ENCODE measurements around the gene NUP85.
"Not testable (repeated sequence)": the region's sequence is repeated elsewhere in the genome, so short reads cannot be mapped to it uniquely, and the experiment has no call there.

NUP85 gene

GRCh38 chr17:75205037-75205792, at the start of gene NUP85:
NUP85 (plus strand) TSS chr17:75205679; CDS start chr17:75205762, 83 bp downstream.
- peak; percentile 96 for DNase-seq (ENCODE audit: low spot score)

- DNase-seq (ENCODE audit: low spot score), result not testable (repeated sequence)
These were observed 47.0 kb upstream of the NUP85 start for GRCh38 chr17:75158480-75158879.

- no peak for DNase-seq (ENCODE audit: low spot score)
These were observed 46.1 kb upstream of the NUP85 start for GRCh38 chr17:75159196-75160031.

- DNase-seq (ENCODE audit: low spot score), result no peak
These were observed 45.3 kb upstream of the NUP85 start for GRCh38 chr17:75160211-75160610.

GRCh38 chr17:75163074-75163473, 42.4 kb upstream of the NUP85 start:
- no peak for DNase-seq (ENCODE audit: low spot score)

- DNase-seq (ENCODE audit: low spot score), result not testable (repeated sequence)
These were observed 40.9 kb upstream of the NUP85 start for GRCh38 chr17:75164606-75165005.

- DNase-seq (ENCODE audit: low spot score), result no peak
These were observed 36.5 kb upstream of the NUP85 start for GRCh38 chr17:75168998-75169397.

GRCh38 chr17:75173526-75173925, 32.0 kb upstream of the NUP85 start:
- DNase-seq (ENCODE audit: low spot score), result no peak

GRCh38 chr17:75174996-75175395, 30.5 kb upstream of the NUP85 start:
- DNase-seq (ENCODE audit: low spot score), result no peak

- no peak for DNase-seq (ENCODE audit: low spot score)
These were observed 28.9 kb upstream of the NUP85 start for GRCh38 chr17:75176625-75177024.

GRCh38 chr17:75178453-75178852, 27.0 kb upstream of the NUP85 start:
- DNase-seq (ENCODE audit: low spot score), result no peak

GRCh38 chr17:75181110-75181509, 24.4 kb upstream of the NUP85 start:
- DNase-seq (ENCODE audit: low spot score), result no peak

GRCh38 chr17:75181608-75182318, 23.7 kb upstream of the NUP85 start:
- DNase-seq (ENCODE audit: low spot score), result no peak

GRCh38 chr17:75182319-75182568, 23.2 kb upstream of the NUP85 start:
- no peak for DNase-seq (ENCODE audit: low spot score)

GRCh38 chr17:75182569-75183436, 22.7 kb upstream of the NUP85 start, which contains the start of gene SUMO2:
SUMO2 (minus strand) TSS chr17:75182959; CDS start chr17:75182834, 125 bp downstream.
- DNase-seq (ENCODE audit: low spot score), result peak; percentile 94

- DNase-seq (ENCODE audit: low spot score), result no peak
These were observed 21.2 kb upstream of the NUP85 start for GRCh38 chr17:75183999-75184884.

- no peak for DNase-seq (ENCODE audit: low spot score)
These were observed 16.9 kb upstream of the NUP85 start for GRCh38 chr17:75188614-75189013.

- DNase-seq (ENCODE audit: low spot score), result no peak
These were observed 13.9 kb upstream of the NUP85 start for GRCh38 chr17:75191584-75191983.

- no peak for DNase-seq (ENCODE audit: low spot score)
These were observed 10.6 kb upstream of the NUP85 start for GRCh38 chr17:75194879-75195278.

GRCh38 chr17:75199886-75200618, 5.4 kb upstream of the NUP85 start:
- no peak for DNase-seq (ENCODE audit: low spot score)
